LoVo (cell line): Measurements from ENCODE around the gene CMTM8.
"Not testable (repeated sequence)": the region's sequence is repeated elsewhere in the genome, so short reads cannot be mapped to it uniquely, and the experiment has no call there.

Experiments used
- DNase-seq: peaks from one replicate; pipeline ENCODE4 v3.0.0-alpha.2; 2016; ENCODE audit warnings: low spot score

The CMTM8 gene

GRCh38 chr3:32238453-32239306 is at the start of gene CMTM8:
Gene CMTM8, plus strand, starts transcription at chr3:32238680. Its CDS starts 293 bp downstream, at chr3:32238973.
- peak; percentile 80 for DNase-seq

GRCh38 chr3:32189693-32190092 is 48.8 kb upstream of the CMTM8 start:
- DNase-seq: no peak

- not testable (repeated sequence) for DNase-seq
Observed at GRCh38 chr3:32190556-32190955, 47.9 kb upstream of the CMTM8 start.

GRCh38 chr3:32193101-32193500 is 45.4 kb upstream of the CMTM8 start:
- no peak for DNase-seq

DNA sequence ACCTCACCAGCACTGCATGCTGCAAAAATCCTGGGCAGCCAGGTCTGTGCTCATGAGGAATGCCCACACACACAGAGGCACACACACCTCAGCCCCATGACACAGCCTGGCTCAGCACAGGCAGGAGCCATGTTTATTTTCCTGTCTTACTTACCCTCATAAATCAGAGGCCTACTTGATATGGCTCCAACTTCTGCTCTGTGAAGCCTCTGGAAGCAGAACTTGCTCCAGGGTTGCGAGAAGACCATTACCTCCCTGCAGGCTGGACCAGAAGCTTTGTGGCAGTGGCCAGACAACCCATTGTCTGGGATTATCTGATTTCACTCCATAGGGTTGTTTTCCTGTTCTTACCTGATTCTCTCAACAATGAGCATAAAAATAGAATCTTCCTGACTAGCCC is 43.8 kb upstream of the CMTM8 start:
- no peak for DNase-seq

- no peak for DNase-seq
Observed at GRCh38 chr3:32195995-32196540, 42.4 kb upstream of the CMTM8 start.

DNA sequence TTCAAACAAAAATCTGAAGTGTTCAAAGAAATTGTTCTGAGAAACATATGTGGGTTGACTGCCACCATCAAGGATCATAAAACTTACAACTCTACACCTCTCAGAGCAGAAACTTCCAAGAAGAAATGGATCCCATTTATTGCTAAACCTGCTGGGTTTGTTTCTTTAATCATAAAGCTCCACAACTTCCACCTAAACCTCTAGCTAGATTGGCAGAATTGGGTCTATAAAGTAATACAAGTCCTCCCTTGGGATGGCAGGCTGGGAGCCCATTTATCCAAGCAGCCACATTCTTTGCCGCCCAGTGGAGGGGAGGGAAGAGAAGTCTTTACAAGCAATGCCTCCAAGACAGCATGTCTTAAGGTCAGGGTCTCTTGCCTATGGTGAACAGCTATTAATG is 40.5 kb upstream of the CMTM8 start:
- no peak for DNase-seq

DNA sequence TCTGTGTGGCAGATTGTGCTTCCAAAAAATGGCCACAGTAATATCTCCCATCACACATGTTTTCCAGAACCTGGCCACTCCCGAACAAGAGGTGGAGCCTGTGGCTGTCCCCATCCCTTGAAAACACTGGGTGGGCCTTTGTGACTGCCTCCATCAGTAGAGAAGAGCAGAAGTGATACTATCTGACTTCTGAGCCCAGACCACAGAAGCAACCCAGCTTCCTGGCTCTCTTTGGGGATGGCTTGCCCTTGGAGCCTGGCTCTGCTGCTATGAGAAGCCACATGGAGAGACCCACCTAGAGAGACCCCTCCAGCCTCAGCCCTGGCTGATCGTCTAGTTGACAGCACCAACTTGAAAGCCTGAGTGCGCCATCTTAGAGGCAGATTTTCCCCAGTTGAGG is 39.8 kb upstream of the CMTM8 start:
- no peak for DNase-seq

DNA sequence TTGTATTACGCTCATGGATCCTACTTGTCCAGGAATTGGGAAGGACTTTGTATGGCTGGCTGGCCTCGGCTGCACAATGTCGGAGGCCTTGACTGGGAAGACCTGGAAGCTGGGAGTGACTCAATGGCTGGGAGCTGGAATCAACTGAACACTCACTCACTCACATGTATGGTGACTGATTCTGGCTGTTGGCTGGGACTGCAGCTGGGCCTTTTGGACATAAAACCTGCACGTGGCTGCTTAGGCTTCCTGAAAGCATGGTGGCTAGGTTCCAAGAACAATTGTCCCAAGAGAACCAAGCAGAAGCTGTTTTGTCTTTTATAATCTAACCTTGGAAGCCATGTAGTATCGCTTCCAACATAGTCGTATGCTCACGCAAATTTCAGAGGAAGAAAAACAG is 38.0 kb upstream of the CMTM8 start:
- no peak for DNase-seq

DNA sequence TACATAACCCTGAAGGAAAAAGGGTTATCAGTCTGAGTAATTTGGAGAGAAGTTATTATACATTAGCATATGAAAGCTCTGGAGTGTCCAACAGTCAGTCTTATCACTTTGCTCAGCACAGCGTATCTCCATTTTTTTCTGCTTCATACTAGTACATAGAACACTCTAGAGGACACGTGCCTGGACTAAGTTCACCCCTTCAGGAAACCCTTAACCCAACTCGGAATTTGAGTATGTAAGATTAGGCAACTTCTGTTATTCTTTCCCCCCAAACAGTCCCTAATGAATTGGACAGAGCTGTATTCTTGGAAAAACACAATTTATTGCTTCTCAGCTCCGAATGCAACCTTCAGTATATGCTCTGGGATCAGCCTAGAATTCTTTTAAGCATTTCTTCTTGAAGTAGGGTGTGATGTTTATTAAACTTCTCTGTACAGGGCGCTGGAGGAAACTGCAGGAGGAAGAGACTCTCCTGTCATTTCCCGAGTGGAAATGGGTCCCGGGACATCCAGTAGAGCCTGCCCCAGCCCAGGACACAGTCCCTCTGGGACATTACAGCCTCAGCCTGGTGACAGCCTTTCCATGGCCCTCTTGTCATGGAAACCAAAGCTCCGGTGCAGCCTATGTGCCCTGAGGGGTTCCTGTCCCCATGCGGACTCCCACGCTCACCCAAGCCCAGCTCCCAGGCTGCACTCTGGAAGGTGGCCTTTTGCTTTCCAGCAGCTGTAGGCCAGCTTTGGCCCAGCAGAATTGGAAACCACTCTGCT is 37.3 kb upstream of the CMTM8 start:
- no peak for DNase-seq

DNA sequence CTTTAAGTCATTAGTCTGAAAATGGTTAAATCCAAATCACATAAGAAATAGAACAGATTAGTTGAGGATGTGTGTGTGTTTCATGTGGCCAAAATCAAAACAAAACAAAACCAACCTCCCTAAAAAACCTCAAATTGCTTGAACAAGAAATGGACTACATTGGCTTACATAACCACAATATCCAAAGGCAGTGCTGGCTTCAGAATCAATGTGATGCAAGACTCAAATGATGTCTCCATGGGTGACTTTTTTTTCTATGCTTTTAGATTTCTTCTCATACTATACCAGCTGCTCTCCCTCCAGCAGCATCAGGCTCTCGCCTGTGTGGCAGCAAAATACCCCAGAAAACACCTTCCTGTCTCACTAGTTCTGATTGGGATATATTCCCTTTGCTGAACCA is 36.0 kb upstream of the CMTM8 start:
- DNase-seq: no peak

- no peak for DNase-seq
Observed at GRCh38 chr3:32203854-32204253, 34.6 kb upstream of the CMTM8 start.

GRCh38 chr3:32208447-32208846 is 30.0 kb upstream of the CMTM8 start:
- no peak for DNase-seq

- no peak for DNase-seq
Observed at GRCh38 chr3:32215185-32215584, 23.3 kb upstream of the CMTM8 start.

GRCh38 chr3:32216172-32216783 is 22.2 kb upstream of the CMTM8 start:
- DNase-seq: no peak

- DNase-seq: no peak
Observed at GRCh38 chr3:32217339-32217738, 21.1 kb upstream of the CMTM8 start.

DNA sequence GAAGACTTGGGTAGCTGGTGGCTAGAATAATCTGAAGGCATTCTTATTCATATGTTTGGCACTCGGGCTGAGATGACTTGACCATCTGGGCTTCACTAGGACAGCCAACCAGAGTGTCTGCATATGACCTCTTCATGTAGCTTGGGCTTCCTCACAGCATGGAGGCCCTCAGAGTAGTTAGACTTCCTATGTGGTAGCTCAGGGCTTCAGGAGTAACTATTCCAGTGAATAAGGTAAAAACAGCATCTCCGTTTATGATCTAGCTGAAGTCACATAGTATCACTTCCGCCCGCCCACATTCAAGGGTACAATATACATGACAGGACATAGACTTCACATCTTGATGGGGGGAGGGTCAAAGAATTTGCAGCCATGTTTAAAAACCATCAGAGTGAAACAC is 18.9 kb upstream of the CMTM8 start:
- no peak for DNase-seq

DNA sequence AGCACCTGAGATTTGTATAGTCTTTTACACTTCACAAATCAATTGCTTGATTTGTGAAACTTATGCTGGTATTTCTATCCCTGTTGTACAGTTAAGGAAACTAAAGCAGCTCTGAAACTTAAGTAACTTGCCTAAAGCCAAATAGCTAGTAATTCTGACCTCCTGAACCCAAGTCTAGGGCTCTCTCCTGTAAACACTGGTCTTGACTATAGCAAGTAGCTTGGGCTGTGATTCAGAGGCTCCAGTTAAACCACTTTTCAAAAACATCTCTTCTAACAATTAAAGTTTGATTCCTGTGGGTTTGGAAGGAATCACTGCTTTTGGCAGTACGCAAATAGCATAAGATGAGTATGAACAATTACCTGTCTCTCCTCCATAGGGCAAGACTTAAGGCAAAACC is 18.5 kb upstream of the CMTM8 start:
- DNase-seq: no peak

DNA sequence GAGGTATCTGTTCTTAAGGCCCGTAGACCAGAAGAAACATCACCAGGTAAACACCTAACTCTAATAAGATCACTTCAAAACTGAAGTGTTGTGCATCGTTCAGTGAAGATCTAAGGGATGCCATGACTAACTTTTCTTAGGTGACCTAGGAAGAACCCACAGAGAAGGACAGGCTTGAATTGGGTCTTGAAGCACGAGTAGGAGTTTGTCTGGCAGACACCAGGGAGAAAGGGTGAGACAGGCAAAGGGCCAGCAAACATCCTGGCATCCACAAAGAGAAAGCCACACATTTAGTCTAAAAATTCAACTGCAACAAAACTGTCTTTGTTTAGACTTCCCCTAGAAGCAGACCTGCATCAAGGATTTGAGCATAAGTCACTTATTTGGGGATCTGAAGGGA is 15.5 kb upstream of the CMTM8 start:
- DNase-seq: no peak

GRCh38 chr3:32224016-32224516 is 14.4 kb upstream of the CMTM8 start:
- DNase-seq: no peak

DNA sequence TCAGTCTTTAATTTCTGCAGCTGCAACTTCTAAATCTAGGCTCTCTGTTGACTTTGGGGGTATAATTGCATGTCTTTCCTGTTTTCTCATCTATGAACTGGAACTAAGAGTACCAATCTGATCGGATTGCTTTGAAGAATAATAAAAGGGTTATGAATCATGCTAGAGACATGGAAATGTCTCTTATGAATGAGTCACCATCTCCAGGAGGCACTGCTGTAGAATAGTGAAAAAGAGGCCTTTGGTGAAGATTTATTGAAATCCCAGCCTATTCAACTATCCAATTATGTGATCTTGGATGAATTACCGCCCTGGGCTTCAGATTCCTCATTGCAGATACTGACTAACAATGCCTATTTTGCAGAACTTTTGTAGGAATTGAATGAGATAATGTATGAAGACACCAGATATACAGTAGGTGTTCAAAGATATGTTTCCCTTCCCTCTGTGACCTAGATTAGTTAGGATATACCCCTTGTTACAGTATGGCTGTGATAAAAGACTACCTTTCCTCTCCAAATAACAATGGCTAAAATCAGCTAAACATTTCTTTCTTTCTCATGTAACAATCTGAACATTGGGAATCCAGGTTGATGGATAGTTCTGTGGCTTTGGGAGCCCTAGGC is 11.5 kb upstream of the CMTM8 start:
- DNase-seq: peak; percentile 46

- not testable (repeated sequence) for DNase-seq
Observed at GRCh38 chr3:32228743-32229142, 9.7 kb upstream of the CMTM8 start.
